Neural crest cell (in vitro differentiated cells): ENCODE measurements around the gene ZNF521. TPM values are rescaled to one million over a fixed set of nuclear protein-coding genes. Genes with fewer than 3 reads are reported as not detected.

Experiments used
- DNase-seq: peaks from one replicate; pipeline ENCODE4 v3.0.0; 2021; ENCODE audit warnings: low read depth, mixed read lengths, low spot score
- H3K27ac Mint-ChIP-seq: one replicate; pipeline ENCODE4 v1.8.0; 2021; ENCODE audit warnings: mild to moderate bottlenecking, mixed read lengths; ENCODE audit not compliant: unreplicated experiment
- H3K27me3 Mint-ChIP-seq: 2 replicates; pipeline ENCODE4 v1.8.0; 2021; ENCODE audit warnings: low read depth, mild to moderate bottlenecking, mixed read lengths
- H3K36me3 Mint-ChIP-seq: 2 replicates; pipeline ENCODE4 v1.8.0; 2021; ENCODE audit warnings: low read depth, mild to moderate bottlenecking, mixed read lengths
- H3K4me1 Mint-ChIP-seq: 2 replicates; pipeline ENCODE4 v1.8.0; 2021; ENCODE audit warnings: mixed read lengths
- H3K4me3 Mint-ChIP-seq: one replicate; pipeline ENCODE4 v1.8.0; 2021; ENCODE audit warnings: mild to moderate bottlenecking, mixed read lengths
- H3K9me3 Mint-ChIP-seq: 2 replicates; pipeline ENCODE4 v1.8.0; 2021; ENCODE audit warnings: mixed read lengths
- CTCF ChIP-seq: fragments of 200-600 bp; sonication (generic); conservative IDR thresholded peaks from 2 replicates; pipeline ENCODE4 v1.5.0; 2021; ENCODE audit warnings: antibody characterized with exemption, mild to moderate bottlenecking
- total RNA-seq: library from RNA; stranded (reverse); gene quantifications from 2 replicates; pipeline ENCODE4 v1.2.1, GENCODE V29; 2021

ZNF521 gene
- total RNA-seq, 1 donor from 2014 or later, result 86.1 TPM

- H3K4me3 Mint-ChIP-seq, result no peak overlapping the region
- DNase-seq, result no peak
- no peak overlapping the region for H3K27ac Mint-ChIP-seq
- no peaks in the 10 kb centered on the region for H3K27me3 Mint-ChIP-seq
- peaks cover 7% of the 10 kb centered on the region for H3K9me3 Mint-ChIP-seq
- H3K36me3 Mint-ChIP-seq, result peaks cover 23% of the 10 kb centered on the region
- no peaks in the 10 kb centered on the region for H3K4me1 Mint-ChIP-seq
- TF ChIP-seq CTCF, result no peak
Measured at GRCh38 chr18:25125680-25126079, 226.3 kb downstream of the ZNF521 start.

- H3K27ac Mint-ChIP-seq, result no peak overlapping the region
- DNase-seq, result no peak
- no peaks in the 10 kb centered on the region for H3K4me1 Mint-ChIP-seq
- TF ChIP-seq CTCF, result no peak
- no peaks in the 10 kb centered on the region for H3K27me3 Mint-ChIP-seq
- peaks cover 5% of the 10 kb centered on the region for H3K9me3 Mint-ChIP-seq
- H3K4me3 Mint-ChIP-seq, result no peak overlapping the region
- peaks cover 20% of the 10 kb centered on the region for H3K36me3 Mint-ChIP-seq
Measured at GRCh38 chr18:25123438-25124232, 228.3 kb downstream of the ZNF521 start.

DNA sequence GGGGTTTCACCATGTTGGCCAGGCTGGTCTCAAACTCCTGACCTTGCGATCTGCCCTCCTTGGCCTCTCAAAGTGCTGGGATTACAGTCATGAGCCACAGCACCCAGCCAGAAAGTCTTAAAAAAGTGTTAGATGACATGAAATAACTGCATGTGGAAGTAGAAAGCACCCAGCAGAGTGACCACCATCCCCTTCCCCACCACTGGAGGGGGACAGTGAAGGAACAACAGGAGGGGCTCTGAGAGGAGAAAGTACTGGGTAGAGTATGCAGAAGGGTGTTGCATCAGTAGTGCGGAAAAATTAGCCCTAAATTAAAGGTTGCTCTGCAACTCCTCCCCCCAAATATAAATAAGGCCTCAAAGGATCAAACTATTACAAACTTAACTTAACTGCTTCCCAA lies 230.5 kb downstream of the ZNF521 start:
- H3K4me1 Mint-ChIP-seq, result peaks cover under 1% of the 10 kb centered on the region
- no peak overlapping the region for H3K4me3 Mint-ChIP-seq
- no peaks in the 10 kb centered on the region for H3K27me3 Mint-ChIP-seq
- H3K9me3 Mint-ChIP-seq, result peaks cover 7% of the 10 kb centered on the region
- H3K27ac Mint-ChIP-seq, result no peak overlapping the region
- no peak for TF ChIP-seq CTCF
- DNase-seq, result no peak
- H3K36me3 Mint-ChIP-seq, result peaks cover 23% of the 10 kb centered on the region

DNA sequence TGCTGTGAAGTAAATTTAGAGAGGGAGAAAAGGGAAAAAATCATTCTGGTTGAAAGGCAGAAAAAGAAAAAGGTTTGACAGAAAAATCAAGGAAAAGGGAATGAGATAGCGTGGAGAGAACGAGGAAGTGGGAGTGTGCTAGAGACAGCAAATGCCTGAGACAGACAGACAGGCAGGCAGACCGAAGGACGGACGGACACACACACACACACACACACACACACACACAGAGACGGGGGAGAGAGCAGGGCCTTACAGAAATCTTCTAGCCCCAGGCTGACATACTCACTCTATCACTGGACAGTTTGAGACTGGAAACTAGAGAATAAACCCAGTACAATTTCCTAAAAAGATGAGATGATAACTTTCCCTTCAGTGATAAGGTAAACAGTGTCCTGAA lies 238.4 kb downstream of the ZNF521 start:
- Mint-ChIP-seq H3K27me3 (no peaks in the 10 kb centered on the region), H3K4me3 (no peak overlapping the region), H3K36me3 (peaks cover 19% of the 10 kb centered on the region), H3K4me1 (peaks cover 59% of the 10 kb centered on the region), H3K9me3 (peaks cover 5% of the 10 kb centered on the region), H3K27ac (peak overlapping the region; percentile 21)
- DNase-seq, result no peak
- TF ChIP-seq CTCF, result no peak

DNA sequence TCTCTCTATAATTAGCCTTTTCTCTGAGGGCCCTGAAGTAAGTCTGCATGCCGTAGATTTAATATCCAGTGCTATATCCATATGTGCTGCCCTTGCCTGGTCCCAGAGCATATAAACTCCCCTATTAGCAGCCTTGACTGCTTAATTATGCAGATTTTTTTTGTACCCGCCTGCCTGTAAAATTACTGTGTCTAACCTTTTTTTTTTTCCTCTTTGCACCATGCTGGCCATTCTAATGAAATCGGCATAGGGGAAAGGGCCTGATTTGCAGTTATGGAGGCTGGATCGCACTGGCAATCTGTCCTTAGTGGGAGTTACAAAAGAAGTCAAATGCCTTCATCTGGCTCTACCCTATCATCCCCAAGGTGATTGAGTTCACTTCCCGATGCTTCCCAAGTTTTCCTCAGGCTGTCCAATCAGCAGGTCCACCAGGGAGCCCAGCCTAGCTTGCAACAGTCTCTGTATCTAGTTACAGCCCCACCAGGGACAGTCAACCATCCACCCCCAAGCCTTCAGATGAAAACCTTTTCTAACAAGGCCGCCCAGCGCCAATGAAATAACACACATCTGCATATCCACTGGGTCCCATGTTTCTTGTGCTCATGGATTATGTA lies 239.0 kb downstream of the ZNF521 start:
- Mint-ChIP-seq H3K36me3 (peaks cover 18% of the 10 kb centered on the region), H3K4me3 (peak overlapping the region; percentile 5), H3K9me3 (peaks cover 4% of the 10 kb centered on the region), H3K27ac (no peak overlapping the region), H3K27me3 (no peaks in the 10 kb centered on the region), H3K4me1 (peaks cover 59% of the 10 kb centered on the region)
- no peak for DNase-seq
- no peak for TF ChIP-seq CTCF
